ENCODE results near the gene CLRN3.

CLRN3 gene

DNA sequence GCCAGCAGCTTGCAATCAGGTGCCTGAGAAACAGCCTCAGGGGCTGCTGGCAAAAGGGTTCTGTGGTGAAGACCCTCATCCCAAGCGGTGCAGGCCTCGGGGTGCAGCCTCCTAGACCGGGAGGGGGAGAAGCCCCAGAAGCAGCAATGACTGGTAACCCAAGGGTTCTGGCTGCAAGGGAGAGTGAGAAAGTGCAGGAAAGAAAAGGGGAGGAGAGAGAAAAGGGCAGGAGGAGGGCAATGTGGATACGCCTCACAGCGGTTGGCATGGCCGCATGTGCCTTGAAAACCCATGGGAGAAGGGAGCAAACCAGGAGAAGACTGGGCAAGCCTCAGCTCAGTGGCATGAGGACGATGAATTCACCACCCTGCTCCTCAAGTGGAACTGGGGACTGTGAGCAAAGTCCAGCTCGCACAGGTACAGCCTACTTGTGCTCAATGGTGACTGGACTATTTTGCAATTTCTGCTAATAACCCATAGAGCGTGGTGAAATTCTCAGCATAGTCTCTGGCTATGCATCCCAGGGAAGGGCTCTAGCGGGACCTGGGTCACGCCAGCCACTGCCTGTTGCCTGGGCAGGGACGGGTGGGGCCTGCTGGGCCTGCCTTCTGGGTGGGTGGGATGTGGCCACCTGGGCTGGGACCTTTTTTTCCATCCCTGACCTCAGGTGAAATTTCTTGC is 6.2 kb downstream of the CLRN3 start:
- Histone ChIP-seq H3F3A (ENCODE audit: insufficient read depth) (no peaks in the 10 kb centered on the region), H3K27ac (ENCODE audit: low read depth, low read length) (no peak overlapping the region), H3K9me3 (ENCODE audit: insufficient read depth, low read length) (no peaks in the 10 kb centered on the region), H4K20me1 (ENCODE audit: low read depth, low read length) (no peaks in the 10 kb centered on the region), H3K9ac (ENCODE audit: low read length) (no peak overlapping the region), H3K4me2 (ENCODE audit: low read depth, low read length, poor library complexity, severe bottlenecking) (no peak overlapping the region), H3K36me3 (ENCODE audit: low read length) (no peaks in the 10 kb centered on the region), H3K27me3 (ENCODE audit: low read length) (no peaks in the 10 kb centered on the region), H2AFZ (ENCODE audit: low read depth, low read length, severe bottlenecking) (no peak overlapping the region), H3K9me2 (replicated peaks; ENCODE audit: insufficient read depth, low read length) (no peaks in the 10 kb centered on the region), H3K79me2 (ENCODE audit: insufficient read depth, low read length) (no peaks in the 10 kb centered on the region), H3K4me3 (ENCODE audit: insufficient read depth, low read length, poor library complexity, severe bottlenecking) (no peak overlapping the region)
- TF ChIP-seq, protein P1, sequence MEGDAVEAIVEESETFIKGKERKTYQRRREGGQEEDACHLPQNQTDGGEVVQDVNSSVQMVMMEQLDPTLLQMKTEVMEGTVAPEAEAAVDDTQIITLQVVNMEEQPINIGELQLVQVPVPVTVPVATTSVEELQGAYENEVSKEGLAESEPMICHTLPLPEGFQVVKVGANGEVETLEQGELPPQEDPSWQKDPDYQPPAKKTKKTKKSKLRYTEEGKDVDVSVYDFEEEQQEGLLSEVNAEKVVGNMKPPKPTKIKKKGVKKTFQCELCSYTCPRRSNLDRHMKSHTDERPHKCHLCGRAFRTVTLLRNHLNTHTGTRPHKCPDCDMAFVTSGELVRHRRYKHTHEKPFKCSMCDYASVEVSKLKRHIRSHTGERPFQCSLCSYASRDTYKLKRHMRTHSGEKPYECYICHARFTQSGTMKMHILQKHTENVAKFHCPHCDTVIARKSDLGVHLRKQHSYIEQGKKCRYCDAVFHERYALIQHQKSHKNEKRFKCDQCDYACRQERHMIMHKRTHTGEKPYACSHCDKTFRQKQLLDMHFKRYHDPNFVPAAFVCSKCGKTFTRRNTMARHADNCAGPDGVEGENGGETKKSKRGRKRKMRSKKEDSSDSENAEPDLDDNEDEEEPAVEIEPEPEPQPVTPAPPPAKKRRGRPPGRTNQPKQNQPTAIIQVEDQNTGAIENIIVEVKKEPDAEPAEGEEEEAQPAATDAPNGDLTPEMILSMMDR (IDR thresholded peaks at IDR 0.05; ENCODE audit: insufficient read depth, low read length, poor library complexity, severe bottlenecking) = no peak

GRCh38 chr10:127884501-127884900 is 8.2 kb downstream of the CLRN3 start:
- H3K9me3 ChIP-seq (ENCODE audit: insufficient read depth, low read length) = no peaks in the 10 kb centered on the region
- no peak for TF ChIP-seq EZH2phosphoT487 (conservative IDR thresholded peaks at IDR 0.05; ENCODE audit: low read length)
- TF ChIP-seq, protein P1 (IDR thresholded peaks at IDR 0.05; ENCODE audit: insufficient read depth, low read length, poor library complexity, severe bottlenecking) = no peak
- no peaks in the 10 kb centered on the region for H4K20me1 ChIP-seq (ENCODE audit: low read depth, low read length)
- no peaks in the 10 kb centered on the region for H3K79me2 ChIP-seq (ENCODE audit: insufficient read depth, low read length)
- H3K9ac ChIP-seq (ENCODE audit: low read length) = no peak overlapping the region
- no peak overlapping the region for H3K4me2 ChIP-seq (ENCODE audit: low read depth, low read length, poor library complexity, severe bottlenecking)
- H3K27me3 ChIP-seq (ENCODE audit: low read length) = no peaks in the 10 kb centered on the region
- no peaks in the 10 kb centered on the region for H3K36me3 ChIP-seq (ENCODE audit: low read length)
- no peak overlapping the region for H3K27ac ChIP-seq (ENCODE audit: low read depth, low read length)
- H3K4me3 ChIP-seq (ENCODE audit: insufficient read depth, low read length, poor library complexity, severe bottlenecking) = no peak overlapping the region
- no peaks in the 10 kb centered on the region for H3K9me2 ChIP-seq (replicated peaks; ENCODE audit: insufficient read depth, low read length)
- H3F3A ChIP-seq (ENCODE audit: insufficient read depth) = no peaks in the 10 kb centered on the region
- H2AFZ ChIP-seq (ENCODE audit: low read depth, low read length, severe bottlenecking) = no peak overlapping the region

DNA sequence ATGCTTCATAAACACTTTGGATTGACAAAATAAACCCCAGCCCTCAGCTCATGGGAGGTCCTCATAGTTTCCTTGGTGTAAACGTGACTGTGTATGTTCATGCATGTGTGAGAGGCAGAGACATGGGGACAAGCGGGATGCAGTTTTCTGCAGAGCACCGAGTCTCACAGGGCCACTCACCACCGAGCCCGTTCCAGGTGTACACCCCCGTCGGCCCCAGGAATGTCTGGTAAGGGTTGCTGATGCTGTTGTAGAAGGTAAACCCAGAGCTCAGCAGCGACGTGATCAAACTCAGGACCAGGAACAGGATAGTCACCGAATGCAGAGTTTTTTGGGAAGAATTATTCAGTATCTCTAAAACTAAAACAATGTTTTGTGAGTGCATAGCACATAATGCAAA is 9.2 kb downstream of the CLRN3 start:
- TF ChIP-seq, protein P1 (IDR thresholded peaks at IDR 0.05; ENCODE audit: insufficient read depth, low read length, poor library complexity, severe bottlenecking) = no peak
- no peak for TF ChIP-seq EZH2phosphoT487 (conservative IDR thresholded peaks at IDR 0.05; ENCODE audit: low read length)
- no peaks in the 10 kb centered on the region for H3K79me2 ChIP-seq (ENCODE audit: insufficient read depth, low read length)
- H4K20me1 ChIP-seq (ENCODE audit: low read depth, low read length) = no peaks in the 10 kb centered on the region
- H3K27me3 ChIP-seq (ENCODE audit: low read length) = no peaks in the 10 kb centered on the region
- no peak overlapping the region for H3K4me2 ChIP-seq (ENCODE audit: low read depth, low read length, poor library complexity, severe bottlenecking)
- H3K27ac ChIP-seq (ENCODE audit: low read depth, low read length) = no peak overlapping the region
- H3K9me3 ChIP-seq (ENCODE audit: insufficient read depth, low read length) = no peaks in the 10 kb centered on the region
- no peak overlapping the region for H3K9ac ChIP-seq (ENCODE audit: low read length)
- no peaks in the 10 kb centered on the region for H3K36me3 ChIP-seq (ENCODE audit: low read length)
- H2AFZ ChIP-seq (ENCODE audit: low read depth, low read length, severe bottlenecking) = no peak overlapping the region
- H3K9me2 ChIP-seq (replicated peaks; ENCODE audit: insufficient read depth, low read length) = no peaks in the 10 kb centered on the region
- H3F3A ChIP-seq (ENCODE audit: insufficient read depth) = no peaks in the 10 kb centered on the region
- no peak overlapping the region for H3K4me3 ChIP-seq (ENCODE audit: insufficient read depth, low read length, poor library complexity, severe bottlenecking)

All from SU-DHL-6 (cell line).